ENCODE measurements around the gene PRMT1.

The PRMT1 gene

DNA sequence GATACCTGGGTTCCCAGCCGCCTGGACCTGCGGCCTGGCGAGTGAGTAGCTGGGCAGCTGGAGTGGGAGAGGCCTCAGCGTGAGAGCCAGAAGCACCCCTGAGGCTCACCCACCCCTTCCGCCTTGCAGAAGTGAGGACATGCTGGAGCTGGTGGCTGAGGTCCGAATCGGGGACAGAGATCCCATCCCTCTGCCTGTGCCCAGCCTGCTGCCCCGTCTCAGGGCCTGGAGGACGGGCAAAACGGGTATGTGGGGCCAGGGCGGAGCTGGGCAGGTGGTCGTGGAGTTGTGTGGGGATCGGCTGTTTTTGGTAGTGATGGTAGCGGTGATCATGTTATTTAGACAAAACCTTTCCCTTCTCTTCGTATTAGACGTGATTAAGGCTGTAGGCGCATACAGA is 30.5 kb upstream of the PRMT1 start:
- ChIA-PET CTCF (interaction anchor here (1.6 kb wide), 1 partner anchor 16 kb away, joined by 4 read pairs; no protein-coding TSS in a partner anchor), POLR2A (no interaction called here)
- TF ChIP-seq, protein P1, sequence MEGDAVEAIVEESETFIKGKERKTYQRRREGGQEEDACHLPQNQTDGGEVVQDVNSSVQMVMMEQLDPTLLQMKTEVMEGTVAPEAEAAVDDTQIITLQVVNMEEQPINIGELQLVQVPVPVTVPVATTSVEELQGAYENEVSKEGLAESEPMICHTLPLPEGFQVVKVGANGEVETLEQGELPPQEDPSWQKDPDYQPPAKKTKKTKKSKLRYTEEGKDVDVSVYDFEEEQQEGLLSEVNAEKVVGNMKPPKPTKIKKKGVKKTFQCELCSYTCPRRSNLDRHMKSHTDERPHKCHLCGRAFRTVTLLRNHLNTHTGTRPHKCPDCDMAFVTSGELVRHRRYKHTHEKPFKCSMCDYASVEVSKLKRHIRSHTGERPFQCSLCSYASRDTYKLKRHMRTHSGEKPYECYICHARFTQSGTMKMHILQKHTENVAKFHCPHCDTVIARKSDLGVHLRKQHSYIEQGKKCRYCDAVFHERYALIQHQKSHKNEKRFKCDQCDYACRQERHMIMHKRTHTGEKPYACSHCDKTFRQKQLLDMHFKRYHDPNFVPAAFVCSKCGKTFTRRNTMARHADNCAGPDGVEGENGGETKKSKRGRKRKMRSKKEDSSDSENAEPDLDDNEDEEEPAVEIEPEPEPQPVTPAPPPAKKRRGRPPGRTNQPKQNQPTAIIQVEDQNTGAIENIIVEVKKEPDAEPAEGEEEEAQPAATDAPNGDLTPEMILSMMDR (IDR thresholded peaks at IDR 0.05; ENCODE audit: insufficient read depth, low read length, missing control alignments) = no peak
- H3K4me3 ChIP-seq (ENCODE audit: low read depth, low read length) = no peak overlapping the region
- no peak for DNase-seq (ENCODE audit: low read depth, low spot score)

DNA sequence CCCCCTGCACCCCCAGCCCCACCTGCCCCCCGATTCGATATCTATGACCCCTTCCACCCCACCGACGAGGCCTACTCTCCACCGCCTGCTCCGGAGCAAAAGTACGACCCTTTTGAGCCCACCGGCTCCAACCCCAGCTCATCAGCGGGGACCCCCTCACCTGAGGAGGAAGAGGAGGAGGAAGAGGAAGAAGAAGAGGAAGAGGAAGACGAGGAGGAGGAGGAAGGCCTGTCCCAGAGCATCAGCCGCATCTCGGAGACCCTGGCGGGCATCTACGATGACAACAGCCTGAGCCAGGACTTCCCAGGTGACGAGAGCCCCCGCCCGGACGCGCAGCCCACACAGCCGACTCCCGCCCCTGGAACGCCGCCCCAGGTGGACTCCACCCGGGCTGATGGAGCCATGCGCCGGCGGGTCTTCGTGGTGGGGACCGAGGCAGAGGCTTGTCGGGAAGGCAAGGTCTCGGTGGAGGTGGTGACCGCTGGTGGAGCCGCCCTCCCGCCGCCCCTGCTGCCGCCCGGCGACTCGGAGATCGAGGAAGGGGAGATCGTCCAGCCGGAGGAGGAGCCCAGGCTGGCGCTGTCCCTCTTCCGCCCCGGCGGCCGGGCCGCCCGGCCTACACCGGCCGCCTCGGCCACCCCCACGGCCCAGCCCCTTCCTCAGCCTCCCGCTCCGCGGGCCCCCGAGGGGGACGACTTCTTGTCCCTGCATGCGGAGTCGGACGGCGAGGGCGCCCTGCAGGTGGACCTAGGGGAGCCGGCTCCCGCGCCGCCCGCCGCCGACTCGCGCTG is 25.8 kb upstream of the PRMT1 start:
- CTCF ChIA-PET = no interaction called here

DNA sequence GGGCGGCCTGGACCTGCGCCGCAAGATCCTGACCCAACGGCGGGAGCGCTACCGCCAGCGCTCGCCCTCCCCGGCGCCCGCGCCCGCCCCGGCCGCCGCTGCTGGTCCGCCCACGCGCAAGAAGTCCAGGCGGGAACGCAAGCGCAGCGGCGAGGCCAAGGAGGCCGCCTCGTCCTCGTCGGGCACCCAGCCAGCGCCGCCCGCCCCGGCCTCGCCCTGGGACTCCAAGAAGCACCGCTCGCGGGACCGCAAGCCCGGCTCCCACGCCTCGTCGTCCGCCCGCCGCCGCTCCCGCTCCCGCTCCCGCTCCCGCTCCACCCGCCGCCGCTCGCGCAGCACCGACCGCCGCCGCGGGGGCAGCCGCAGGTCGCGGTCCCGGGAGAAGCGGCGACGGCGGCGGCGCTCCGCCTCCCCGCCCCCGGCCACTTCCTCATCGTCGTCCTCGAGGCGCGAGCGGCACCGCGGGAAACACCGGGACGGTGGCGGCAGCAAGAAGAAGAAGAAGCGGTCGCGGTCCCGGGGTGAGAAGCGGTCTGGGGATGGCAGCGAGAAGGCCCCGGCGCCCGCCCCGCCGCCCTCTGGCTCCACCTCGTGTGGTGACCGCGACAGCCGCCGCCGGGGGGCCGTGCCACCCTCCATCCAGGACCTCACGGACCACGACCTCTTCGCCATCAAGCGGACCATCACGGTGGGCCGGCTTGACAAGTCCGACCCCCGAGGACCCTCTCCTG is 25.1 kb upstream of the PRMT1 start:
- no peak overlapping the region for H3K4me3 ChIP-seq (ENCODE audit: low read depth, low read length)
- TF ChIP-seq, protein P1 (IDR thresholded peaks at IDR 0.05; ENCODE audit: insufficient read depth, low read length, missing control alignments) = no peak
- no peak for DNase-seq (ENCODE audit: low read depth, low spot score)
- POLR2A ChIA-PET = no interaction called here
- CTCF ChIA-PET = no interaction called here

More for the DNA sequence above, 25.8 kb upstream of the PRMT1 start:
- POLR2A ChIA-PET = no interaction called here
- no peak overlapping the region for H3K4me3 ChIP-seq (ENCODE audit: low read depth, low read length)
- no peak for DNase-seq (ENCODE audit: low read depth, low spot score)
- TF ChIP-seq, protein P1 (IDR thresholded peaks at IDR 0.05; ENCODE audit: insufficient read depth, low read length, missing control alignments) = no peak

DNA sequence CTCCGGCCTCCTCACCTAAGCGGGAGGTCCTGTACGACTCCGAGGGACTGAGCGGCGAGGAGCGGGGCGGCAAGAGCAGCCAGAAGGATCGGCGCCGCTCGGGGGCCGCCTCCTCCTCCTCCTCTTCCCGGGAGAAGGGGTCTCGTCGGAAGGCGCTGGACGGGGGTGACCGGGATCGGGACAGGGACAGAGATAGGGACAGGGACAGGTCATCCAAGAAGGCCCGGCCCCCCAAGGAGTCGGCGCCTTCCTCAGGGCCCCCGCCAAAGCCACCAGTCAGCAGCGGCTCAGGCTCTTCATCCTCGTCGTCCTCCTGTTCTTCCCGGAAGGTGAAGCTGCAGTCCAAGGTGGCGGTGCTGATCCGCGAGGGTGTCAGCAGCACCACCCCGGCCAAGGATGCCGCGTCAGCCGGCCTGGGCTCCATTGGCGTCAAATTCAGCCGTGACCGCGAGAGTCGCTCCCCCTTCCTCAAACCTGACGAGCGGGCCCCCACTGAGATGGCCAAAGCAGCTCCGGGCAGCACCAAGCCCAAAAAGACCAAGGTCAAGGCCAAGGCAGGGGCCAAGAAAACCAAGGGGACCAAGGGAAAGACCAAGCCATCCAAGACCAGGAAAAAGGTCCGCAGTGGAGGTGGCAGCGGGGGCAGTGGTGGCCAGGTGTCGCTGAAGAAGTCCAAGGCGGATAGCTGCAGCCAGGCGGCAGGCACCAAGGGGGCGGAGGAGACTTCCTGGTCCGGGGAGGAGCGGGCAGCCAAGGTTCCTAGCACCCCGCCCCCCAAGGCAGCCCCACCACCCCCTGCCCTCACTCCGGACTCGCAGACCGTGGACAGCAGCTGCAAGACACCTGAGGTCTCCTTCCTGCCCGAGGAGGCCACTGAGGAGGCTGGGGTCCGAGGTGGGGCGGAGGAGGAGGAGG is 24.3 kb upstream of the PRMT1 start:
- no peak overlapping the region for H3K4me3 ChIP-seq (ENCODE audit: low read depth, low read length)
- ChIA-PET POLR2A (no interaction called here), CTCF (no interaction called here)
- DNase-seq (ENCODE audit: low read depth, low spot score) = no peak
- TF ChIP-seq, protein P1 (IDR thresholded peaks at IDR 0.05; ENCODE audit: insufficient read depth, low read length, missing control alignments) = no peak

DNA sequence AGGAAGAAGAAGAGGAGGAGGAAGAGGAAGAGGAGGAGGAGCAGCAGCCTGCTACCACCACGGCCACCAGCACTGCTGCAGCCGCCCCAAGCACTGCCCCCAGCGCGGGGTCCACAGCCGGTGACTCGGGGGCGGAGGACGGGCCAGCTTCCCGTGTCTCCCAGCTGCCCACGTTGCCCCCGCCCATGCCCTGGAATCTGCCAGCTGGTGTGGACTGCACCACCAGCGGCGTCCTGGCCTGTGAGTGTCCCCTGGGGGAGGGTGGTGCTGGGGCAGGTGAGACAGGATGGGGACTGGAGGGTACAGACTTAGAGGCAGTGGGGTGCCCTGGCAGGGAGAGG is 23.6 kb upstream of the PRMT1 start:
- TF ChIP-seq, protein P1 (IDR thresholded peaks at IDR 0.05; ENCODE audit: insufficient read depth, low read length, missing control alignments) = no peak
- CTCF ChIA-PET = no interaction called here
- POLR2A ChIA-PET = no interaction called here
- DNase-seq (ENCODE audit: low read depth, low spot score) = no peak
- no peak overlapping the region for H3K4me3 ChIP-seq (ENCODE audit: low read depth, low read length)

Data from AG04449 (cell line).